SK-N-SH treated with all-trans-retinoic acid at 6 μM for 48 hours (cell line): Measurements from ENCODE around the gene LALBA.
"Not testable (repeated sequence)": the region's sequence is repeated elsewhere in the genome, so short reads cannot be mapped to it uniquely, and the experiment has no call there.

ENCODE experiments used
- TCF4 ChIP-seq: fragments of 250-450 bp; sonication (Bioruptor Pico); IDR thresholded peaks from 2 replicates; pipeline ENCODE4 v1.8.0; 2021; ENCODE audit warnings: mild to moderate bottlenecking, moderate library complexity, borderline replicate concordance
- ZFP30 ChIP-seq: fragments of 450-650 bp; formaldehyde crosslinking; IDR thresholded peaks from 2 replicates; pipeline ENCODE4 v1.5.0; 2022; ENCODE audit warnings: mild to moderate bottlenecking, moderate library complexity

DNA sequence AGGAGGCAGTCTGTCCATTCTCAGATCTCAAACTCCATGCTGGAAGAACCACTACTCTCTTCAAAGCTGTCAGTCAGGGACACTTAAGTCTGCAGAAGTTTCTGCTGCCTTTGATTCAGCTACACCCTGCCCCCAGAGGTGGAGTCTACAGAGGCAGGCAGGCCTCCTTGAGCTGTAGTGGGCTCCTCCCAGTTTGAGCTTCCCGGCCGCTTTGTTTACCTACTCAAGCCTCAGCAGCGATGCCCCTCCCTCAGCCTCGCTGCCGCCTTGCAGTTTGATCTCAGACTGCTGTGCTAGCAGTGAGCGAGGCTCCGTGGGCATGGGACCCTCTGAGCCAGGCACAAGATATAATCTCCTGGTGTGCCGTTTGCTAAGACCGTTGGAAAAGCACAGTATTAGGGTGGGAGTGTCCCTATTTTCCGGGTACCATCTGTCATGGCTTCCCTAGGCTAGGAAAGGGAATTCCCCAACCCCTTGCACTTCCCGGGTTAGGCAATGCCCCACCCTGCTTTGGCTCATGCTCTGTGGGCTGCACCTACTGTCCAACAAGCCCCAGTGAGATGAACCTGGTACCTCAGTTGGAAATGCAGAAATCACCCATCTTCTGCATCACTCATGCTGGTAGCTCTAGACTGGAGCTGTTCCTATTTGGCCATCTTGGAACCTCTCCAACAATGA lies 16.0 kb downstream of the LALBA start:
- TF ChIP-seq ZFP30, TCF4 (CRISPR knock-in tag): not testable (repeated sequence)
